ENCODE results near the gene UCK1.

DNA sequence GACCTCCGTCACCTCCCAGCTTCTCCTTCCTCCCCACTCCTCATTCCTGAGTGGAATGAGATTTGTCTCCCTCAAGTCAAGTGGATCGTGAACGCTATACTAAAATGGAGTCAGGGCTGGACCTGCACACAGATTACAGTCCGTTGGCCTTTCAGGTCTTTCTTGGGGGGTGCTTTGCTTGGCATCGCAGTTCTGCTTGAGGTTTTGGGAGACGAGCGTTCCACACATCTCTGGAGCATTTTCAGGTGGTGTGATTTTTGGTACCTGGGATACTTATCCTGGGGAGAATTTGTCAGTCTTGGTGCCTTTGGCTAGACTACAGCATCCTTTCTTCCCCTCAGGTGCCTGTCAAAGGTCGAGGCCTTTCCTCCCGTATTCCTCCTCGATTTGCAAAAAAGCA, 52.2 kb downstream of the UCK1 start:
- TF ChIP-seq, protein P1, sequence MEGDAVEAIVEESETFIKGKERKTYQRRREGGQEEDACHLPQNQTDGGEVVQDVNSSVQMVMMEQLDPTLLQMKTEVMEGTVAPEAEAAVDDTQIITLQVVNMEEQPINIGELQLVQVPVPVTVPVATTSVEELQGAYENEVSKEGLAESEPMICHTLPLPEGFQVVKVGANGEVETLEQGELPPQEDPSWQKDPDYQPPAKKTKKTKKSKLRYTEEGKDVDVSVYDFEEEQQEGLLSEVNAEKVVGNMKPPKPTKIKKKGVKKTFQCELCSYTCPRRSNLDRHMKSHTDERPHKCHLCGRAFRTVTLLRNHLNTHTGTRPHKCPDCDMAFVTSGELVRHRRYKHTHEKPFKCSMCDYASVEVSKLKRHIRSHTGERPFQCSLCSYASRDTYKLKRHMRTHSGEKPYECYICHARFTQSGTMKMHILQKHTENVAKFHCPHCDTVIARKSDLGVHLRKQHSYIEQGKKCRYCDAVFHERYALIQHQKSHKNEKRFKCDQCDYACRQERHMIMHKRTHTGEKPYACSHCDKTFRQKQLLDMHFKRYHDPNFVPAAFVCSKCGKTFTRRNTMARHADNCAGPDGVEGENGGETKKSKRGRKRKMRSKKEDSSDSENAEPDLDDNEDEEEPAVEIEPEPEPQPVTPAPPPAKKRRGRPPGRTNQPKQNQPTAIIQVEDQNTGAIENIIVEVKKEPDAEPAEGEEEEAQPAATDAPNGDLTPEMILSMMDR (conservative IDR thresholded peaks at IDR 0.05), result no peak
- TF ChIP-seq EZH2 (IDR thresholded peaks at IDR 0.05; ENCODE audit: low read depth), result no peak
